PFSK-1 (cell line): ENCODE measurements around the gene YPEL5.

Source experiments
- FOXP2 ChIP-seq: optimal IDR thresholded peaks from 2 replicates; pipeline ENCODE3; 2011; ENCODE audit warnings: borderline replicate concordance, control low read depth, inconsistent platforms; ENCODE audit not compliant: insufficient read depth; ENCODE audit errors: extremely low read length, extremely low read depth
- POLR2AphosphoS5 ChIP-seq: IDR thresholded peaks from 2 replicates; pipeline ENCODE4 v1.6.1; 2012; ENCODE audit warnings: low read depth, mild to moderate bottlenecking, control low read depth, low read length, moderate library complexity
- SIN3A ChIP-seq: IDR thresholded peaks from 2 replicates; pipeline ENCODE4 v1.6.1; 2012; ENCODE audit warnings: mild to moderate bottlenecking, low read length, moderate library complexity, borderline replicate concordance; ENCODE audit not compliant: insufficient read depth
- TAF1 ChIP-seq: IDR thresholded peaks from 2 replicates; pipeline ENCODE4 v1.6.1; 2012; ENCODE audit warnings: low read length, control low read depth, borderline replicate concordance; ENCODE audit not compliant: insufficient read depth

DNA sequence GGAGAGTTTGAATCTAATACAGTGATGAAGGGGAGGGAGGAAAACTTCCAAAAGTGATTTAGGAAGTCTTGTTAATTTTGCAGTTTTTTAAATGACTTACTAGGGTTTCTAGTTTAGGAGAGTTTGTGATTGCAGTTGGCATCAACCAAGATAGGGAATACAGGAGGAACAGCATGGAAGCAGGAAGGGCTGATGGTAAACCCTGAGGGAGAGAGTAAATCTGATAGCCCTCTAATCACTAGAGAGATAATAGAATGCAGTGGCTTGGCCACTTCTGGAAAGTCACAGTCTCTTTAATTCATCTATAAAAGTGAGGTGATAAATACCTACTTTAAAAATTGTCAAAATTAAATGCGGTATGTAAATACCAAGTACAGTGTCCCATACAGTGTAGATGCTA lies 5.6 kb downstream of the YPEL5 start:
- TF ChIP-seq POLR2AphosphoS5 (no peak), FOXP2 (no peak), SIN3A (no peak), TAF1 (no peak)
